IMR-90 (cell line): ENCODE measurements around the gene PRR29. TPM values are rescaled to one million over a fixed set of nuclear protein-coding genes. Genes with fewer than 3 reads are reported as not detected.

Experiments
- ATAC-seq: fragments of 200-7000 bp; cut with Tn5 transposase; 2 replicates; pipeline ENCODE4 v1.9.1; 2020; ENCODE audit warnings: low read depth, mild to moderate bottlenecking, moderate library complexity
- BruUV-seq: library from RNA; stranded (reverse); fragments of 400-500 nt; replicated peaks from 2 replicates; lab custom pipeline; 2021; lab: Mats Ljungman, UMichigan
- CTCF ChIA-PET: fragments of 300-600 bp; formaldehyde crosslinking; extraction: SDS; loops from one replicate; lab custom pipeline; 2021; ENCODE audit warnings: antibody characterized with exemption; lab: Yijun Ruan, JAX
- POLR2A ChIA-PET: fragments of 300-600 bp; sonication (Branson Sonifier 250); formaldehyde crosslinking; loops from one replicate; lab custom pipeline; 2022; ENCODE audit warnings: antibody characterized with exemption; ENCODE audit not compliant: unreplicated experiment; lab: Charles Lee
- DNase-seq: peaks from one replicate; pipeline ENCODE4 v3.0.0; 2013
- H2AFZ ChIP-seq: replicated peaks from 2 replicates; pipeline ENCODE3; 2013; ENCODE audit warnings: low read length, mild to moderate bottlenecking; ENCODE audit not compliant: poor library complexity
- H2AK5ac ChIP-seq: 2 replicates; pipeline ENCODE4 v1.6.1; 2013; ENCODE audit warnings: low read depth, low read length, inconsistent platforms
- H2AK9ac ChIP-seq: replicated peaks from 2 replicates; pipeline ENCODE3; 2013; ENCODE audit warnings: mild to moderate bottlenecking, low read depth, low read length, moderate library complexity; ENCODE audit not compliant: poor library complexity
- H2BK120ac ChIP-seq: 2 replicates; pipeline ENCODE4 v1.6.1; 2013; ENCODE audit warnings: low read depth, low read length, inconsistent platforms
- H2BK15ac ChIP-seq: 3 replicates; pipeline ENCODE4 v1.6.1; 2013; ENCODE audit warnings: low read depth, low read length, inconsistent platforms
- H2BK20ac ChIP-seq: 2 replicates; pipeline ENCODE4 v1.6.1; 2013; ENCODE audit warnings: low read depth, mild to moderate bottlenecking, inconsistent platforms, low read length, moderate library complexity
- H2BK5ac ChIP-seq: 2 replicates; pipeline ENCODE4 v1.6.1; 2013; ENCODE audit warnings: mild to moderate bottlenecking, low read depth, low read length, inconsistent platforms; ENCODE audit not compliant: poor library complexity, severe bottlenecking
- H3K14ac ChIP-seq: replicated peaks from 2 replicates; pipeline ENCODE4 v1.6.1; 2013; ENCODE audit warnings: low read depth, low read length, inconsistent platforms
- H3K18ac ChIP-seq: 2 replicates; pipeline ENCODE4 v1.6.1; 2013; ENCODE audit warnings: low read depth, low read length, control low read depth
- H3K23ac ChIP-seq: 2 replicates; pipeline ENCODE4 v1.6.1; 2013; ENCODE audit warnings: low read depth, low read length, inconsistent platforms
- H3K27ac ChIP-seq: 2 replicates; pipeline ENCODE4 v1.5.1; 2013; ENCODE audit warnings: mild to moderate bottlenecking, control low read depth, low read length; ENCODE audit not compliant: insufficient read depth
- H3K27me3 ChIP-seq: 2 replicates; pipeline ENCODE4 v1.6.1; 2013; ENCODE audit warnings: low read length; ENCODE audit not compliant: control insufficient read depth, insufficient read depth
- H3K36me3 ChIP-seq: 2 replicates; pipeline ENCODE4 v1.6.1; 2013; ENCODE audit warnings: low read length, mixed read lengths; ENCODE audit not compliant: control insufficient read depth, insufficient read depth
- H3K4ac ChIP-seq: 2 replicates; pipeline ENCODE4 v1.6.1; 2013; ENCODE audit warnings: low read depth, low read length, inconsistent platforms
- H3K4me1 ChIP-seq: 2 replicates; pipeline ENCODE4 v1.6.1; 2013; ENCODE audit warnings: low read length, mixed read lengths; ENCODE audit not compliant: control insufficient read depth, insufficient read depth
- H3K4me2 ChIP-seq: 2 replicates; pipeline ENCODE4 v1.6.1; 2013; ENCODE audit warnings: low read depth, mild to moderate bottlenecking, control low read depth, low read length, moderate library complexity
- H3K4me3 ChIP-seq: 2 replicates; pipeline ENCODE4 v1.5.1; 2013; ENCODE audit warnings: low read depth, mild to moderate bottlenecking, control low read depth, low read length, moderate library complexity; ENCODE audit not compliant: insufficient read depth
- H3K56ac ChIP-seq: 2 replicates; pipeline ENCODE4 v1.6.1; 2013; ENCODE audit warnings: low read length, inconsistent platforms; ENCODE audit not compliant: insufficient read depth; ENCODE audit errors: extremely low read depth
- H3K79me1 ChIP-seq, 2 experiments: 2 replicates each; pipeline ENCODE4 v1.6.1; 2013; ENCODE audit warnings: low read length in 2 of 2, inconsistent platforms in 1 of 2, low read depth in 1 of 2
- H3K9ac ChIP-seq: 2 replicates; pipeline ENCODE4 v1.6.1; 2013; ENCODE audit warnings: low read depth, low read length, control low read depth
- H3K9me1 ChIP-seq: 2 replicates; pipeline ENCODE4 v1.6.1; 2013; ENCODE audit warnings: low read length, inconsistent platforms; ENCODE audit not compliant: insufficient read depth
- H3K9me3 ChIP-seq: 2 replicates; pipeline ENCODE4 v1.6.1; 2013; ENCODE audit warnings: low read length; ENCODE audit not compliant: control insufficient read depth, insufficient read depth
- H4K20me1 ChIP-seq: 2 replicates; pipeline ENCODE4 v1.6.1; 2013; ENCODE audit warnings: low read length, inconsistent platforms; ENCODE audit not compliant: insufficient read depth
- H4K5ac ChIP-seq: 2 replicates; pipeline ENCODE4 v1.6.1; 2013; ENCODE audit warnings: mild to moderate bottlenecking, low read depth, low read length, control low read depth
- H4K8ac ChIP-seq, 2 experiments: 2 replicates each; pipeline ENCODE4 v1.6.1; 2013; ENCODE audit warnings: low read depth in 2 of 2, low read length in 2 of 2, control low read depth in 1 of 2, inconsistent platforms in 1 of 2
- H4K91ac ChIP-seq: 2 replicates; pipeline ENCODE4 v1.6.1; 2013; ENCODE audit warnings: low read depth, low read length, inconsistent platforms; ENCODE audit not compliant: insufficient read depth
- BHLHE40 ChIP-seq: fragments of 150-350 bp; IDR thresholded peaks from 2 replicates; pipeline ENCODE4 v1.6.1; 2016; ENCODE audit warnings: mild to moderate bottlenecking, low read depth, low read length
- CEBPB ChIP-seq: IDR thresholded peaks from 2 replicates; pipeline ENCODE4 v1.6.1; 2012; ENCODE audit warnings: low read depth, low read length, improper control_type of control experiment
- CHD1 ChIP-seq: IDR thresholded peaks from 2 replicates; pipeline ENCODE4 v1.6.1; 2012; ENCODE audit warnings: low read depth, low read length, improper control_type of control experiment
- CTCF ChIP-seq: conservative IDR thresholded peaks from 2 replicates; pipeline ENCODE4 v1.5.1; 2012; ENCODE audit warnings: mild to moderate bottlenecking, low read depth, low read length, improper control_type of control experiment
- ELK1 ChIP-seq: fragments of 150-350 bp; IDR thresholded peaks from 2 replicates; pipeline ENCODE4 v1.6.1; 2016; ENCODE audit warnings: low read depth, mild to moderate bottlenecking, low read length, moderate library complexity, borderline replicate concordance
- FOS ChIP-seq: fragments of 150-350 bp; IDR thresholded peaks from 2 replicates; pipeline ENCODE4 v1.6.1; 2016; ENCODE audit warnings: low read depth, low read length
- MAFK ChIP-seq: IDR thresholded peaks from 2 replicates; pipeline ENCODE4 v1.6.1; 2012; ENCODE audit warnings: low read depth, low read length, improper control_type of control experiment
- MAZ ChIP-seq: IDR thresholded peaks from 2 replicates; pipeline ENCODE4 v1.6.1; 2012; ENCODE audit warnings: low read depth, mild to moderate bottlenecking, low read length, improper control_type of control experiment, moderate library complexity, borderline replicate concordance
- MXI1 ChIP-seq: IDR thresholded peaks from 2 replicates; pipeline ENCODE4 v1.6.1; 2012; ENCODE audit warnings: low read depth, mild to moderate bottlenecking, low read length, moderate library complexity, borderline replicate concordance
- NFE2L2 ChIP-seq: fragments of 150-350 bp; IDR thresholded peaks from 2 replicates; pipeline ENCODE4 v1.6.1; 2016; ENCODE audit warnings: low read depth, mild to moderate bottlenecking, low read length
- POLR2A ChIP-seq: IDR thresholded peaks from 2 replicates; pipeline ENCODE4 v1.6.1; 2012; ENCODE audit warnings: mild to moderate bottlenecking, low read depth, low read length
- RAD21 ChIP-seq: IDR thresholded peaks from 2 replicates; pipeline ENCODE4 v1.6.1; 2012; ENCODE audit warnings: low read length, improper control_type of control experiment
- RCOR1 ChIP-seq: IDR thresholded peaks from 2 replicates; pipeline ENCODE4 v1.6.1; 2012; ENCODE audit warnings: mild to moderate bottlenecking, low read length, improper control_type of control experiment; ENCODE audit not compliant: insufficient replicate concordance
- RFX5 ChIP-seq: IDR thresholded peaks from 2 replicates; pipeline ENCODE4 v1.8.0; 2012; ENCODE audit warnings: low read depth, mild to moderate bottlenecking, low read length, moderate library complexity
- SMC3 ChIP-seq: fragments of 150-350 bp; IDR thresholded peaks from 2 replicates; pipeline ENCODE4 v1.6.1; 2016; ENCODE audit warnings: low read depth, mild to moderate bottlenecking, antibody characterized with exemption, low read length, moderate library complexity
- USF2 ChIP-seq: fragments of 150-350 bp; IDR thresholded peaks from 2 replicates; pipeline ENCODE4 v1.6.1; 2017; ENCODE audit warnings: mild to moderate bottlenecking, antibody characterized with exemption, low read length, low read depth
- WGBS, 2 experiments: methylation state at CpG; one replicate each; pipeline versions ENCODE4 v1.1.5 to v1.1.7; 2013; ENCODE audit warnings: missing lambda C conversion rate in 2 of 2; ENCODE audit not compliant: insufficient read length in 1 of 2; ENCODE audit errors: extremely low coverage in 2 of 2; 5-methylcytosine and 5-hydroxymethylcytosine counted together
- dilution Hi-C: fragments of 300-500 bp; cut with HindIII; formaldehyde crosslinking; loops from one replicate; pipeline ENCODE4 v1.14.3; 2018; ENCODE audit warnings: low sequenced_read_pairs; ENCODE audit not compliant: unreplicated experiment
- in situ Hi-C: fragments of 300-500 bp; cut with MboI; formaldehyde crosslinking; loops from 3 replicates; pipeline ENCODE4 v1.14.3; 2019; ENCODE audit warnings: low sequenced_read_pairs, inconsistent platforms, mixed read lengths
- intact Hi-C: fragments of 100-400 bp; cut with micrococcal nuclease; formaldehyde crosslinking; loops from 2 replicates; pipeline ENCODE4 v1.10.0; 2022
- polyA plus RNA-seq, 3 experiments: library from polyadenylated mRNA; depleted of rRNA; stranded (reverse); fragments of >200 nt; gene quantifications; 2 replicates each; pipeline ENCODE4 v1.2.3, GENCODE V29; 2012; ENCODE audit warnings: low replicate concordance in 1 of 3
- total RNA-seq: library from RNA; depleted of rRNA; stranded (reverse); fragments of >200 nt; gene quantifications from 2 replicates; pipeline ENCODE4 v1.2.3, GENCODE V29; 2012

Gene PRR29
- total and polyA plus RNA-seq, 2 of the 4 experiments (the other 2 are of a cell fraction): under 0.01 to 0.17 TPM

GRCh38 chr17:64016974-64017373 lies 18.8 kb downstream of the PRR29 start:
- no peak overlapping the region for H4K91ac ChIP-seq
- no peak overlapping the region for H2AFZ ChIP-seq
- H2AK5ac ChIP-seq: no peak overlapping the region
- no peak overlapping the region for H2BK20ac ChIP-seq
- POLR2A ChIA-PET: no interaction called here
- H3K9ac ChIP-seq: no peak overlapping the region
- H3K56ac ChIP-seq: no peak overlapping the region
- no peaks in the 10 kb centered on the region for H3K9me3 ChIP-seq
- no peak overlapping the region for H3K4ac ChIP-seq
- H3K18ac ChIP-seq: no peak overlapping the region
- no peak overlapping the region for H2BK5ac ChIP-seq
- no peak overlapping the region for H3K27ac ChIP-seq
- H2BK15ac ChIP-seq: no peak overlapping the region
- no peaks in the 10 kb centered on the region for H3K9me1 ChIP-seq
- BruUV-seq: no TSS peak
- no peak overlapping the region for H3K23ac ChIP-seq
- no peak overlapping the region for H2AK9ac ChIP-seq
- H3K79me1 ChIP-seq: no peaks in the 10 kb centered on the region
- no peak overlapping the region for H4K8ac ChIP-seq
- no peaks in the 10 kb centered on the region for H4K20me1 ChIP-seq
- TF ChIP-seq NFE2L2: no peak
- TF ChIP-seq USF2: no peak
- TF ChIP-seq CHD1: no peak
- TF ChIP-seq BHLHE40: no peak
- no peak for TF ChIP-seq MAZ
- no peak for TF ChIP-seq MAFK
- TF ChIP-seq MXI1: no peak
- no peak for TF ChIP-seq RCOR1
- TF ChIP-seq POLR2A: no peak
- no peak for TF ChIP-seq CEBPB
- no peak for TF ChIP-seq RFX5
- no peak for TF ChIP-seq CTCF
- no peak for TF ChIP-seq FOS
- no peak for TF ChIP-seq SMC3
- no peak for TF ChIP-seq ELK1
- TF ChIP-seq RAD21: no peak
- H3K4me1 ChIP-seq: no peaks in the 10 kb centered on the region
- dilution Hi-C loops: no loop called here
- H3K27me3 ChIP-seq: peaks cover 8% of the 10 kb centered on the region
- no CpG with 5 or more reads among the region's 3 CpGs for WGBS, 2 experiments
- no peak overlapping the region for H2BK120ac ChIP-seq
- no peak overlapping the region for H4K5ac ChIP-seq
- DNase-seq (no peak), ATAC-seq (no peak)
- no peaks in the 10 kb centered on the region for H3K36me3 ChIP-seq
- H3K4me2 ChIP-seq: no peak overlapping the region
- CTCF ChIA-PET: interaction anchor here (1.4 to 1.5 kb wide), 2 partner anchors 11 to 12 kb away, joined by 4 to 6 read pairs; no protein-coding TSS in a partner anchor
- no peak overlapping the region for H3K14ac ChIP-seq
- no peak overlapping the region for H3K4me3 ChIP-seq
- in situ Hi-C loops: no loop called here
- intact Hi-C loops: no loop called here
